GM18517 (cell line): ENCODE results near the gene CATSPERB.
"Not testable (repeated sequence)": the region's sequence is repeated elsewhere in the genome, so short reads cannot be mapped to it uniquely, and the experiment has no call there.

Experiments used
- ATAC-seq: cut with Tn5 transposase; IDR thresholded peaks from one replicate; pipeline ENCODE4 v1.9.1; 2021; ENCODE audit warnings: mild to moderate bottlenecking, moderate library complexity; ENCODE audit not compliant: unreplicated experiment

Gene CATSPERB

DNA sequence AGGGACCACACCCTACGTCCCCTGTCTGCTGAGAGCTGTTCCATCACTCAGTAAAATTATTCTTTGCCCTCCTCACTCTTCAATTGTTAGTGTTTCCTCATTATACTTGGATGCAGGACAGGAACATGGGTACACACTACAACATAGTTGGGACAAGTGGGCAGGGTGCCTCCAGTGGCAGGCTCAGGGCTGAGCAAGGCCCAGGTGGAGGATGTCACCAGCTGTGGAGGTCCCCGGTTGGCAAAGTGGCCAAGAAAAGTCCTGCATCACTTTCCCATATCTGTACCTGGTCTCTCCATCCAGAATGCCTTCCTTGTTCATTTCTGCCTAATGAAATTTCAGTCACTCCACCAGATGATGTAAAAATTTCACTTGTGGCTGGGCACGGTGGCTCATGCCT, 149.1 kb downstream of the CATSPERB start:
- no peak for ATAC-seq

DNA sequence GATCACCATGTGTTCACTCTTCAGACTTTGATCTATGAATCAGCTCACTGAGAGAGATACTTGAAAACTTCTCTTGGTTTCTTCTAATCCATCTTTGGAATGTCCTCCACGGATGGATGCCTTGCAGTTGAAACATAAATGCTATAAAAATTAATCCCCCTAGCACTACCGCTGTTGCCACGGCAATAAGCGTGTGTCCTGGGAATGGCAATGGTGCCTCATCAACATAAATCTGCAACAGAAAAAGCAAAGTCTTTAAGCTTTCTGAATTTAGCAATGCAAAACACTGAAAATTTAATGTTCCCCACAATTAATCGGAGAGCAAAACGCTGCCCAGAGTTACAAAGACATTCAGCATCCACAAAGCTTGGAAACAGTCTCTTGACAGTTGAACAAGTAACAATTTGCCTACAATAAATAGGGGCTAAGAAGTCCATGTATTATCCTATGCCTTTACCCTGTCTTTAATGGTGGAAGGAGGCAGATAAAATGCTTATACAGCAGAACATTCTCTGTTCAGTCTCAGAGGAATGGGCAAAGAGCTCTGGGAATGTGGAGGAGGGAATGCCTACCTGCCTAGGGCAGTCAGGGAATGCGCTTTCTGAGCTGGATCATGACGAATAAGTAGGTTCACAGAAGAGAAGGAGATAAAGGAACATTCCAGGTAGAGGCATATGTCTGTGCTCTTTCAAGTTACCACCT, 150.9 kb downstream of the CATSPERB start:
- ATAC-seq: no peak

DNA sequence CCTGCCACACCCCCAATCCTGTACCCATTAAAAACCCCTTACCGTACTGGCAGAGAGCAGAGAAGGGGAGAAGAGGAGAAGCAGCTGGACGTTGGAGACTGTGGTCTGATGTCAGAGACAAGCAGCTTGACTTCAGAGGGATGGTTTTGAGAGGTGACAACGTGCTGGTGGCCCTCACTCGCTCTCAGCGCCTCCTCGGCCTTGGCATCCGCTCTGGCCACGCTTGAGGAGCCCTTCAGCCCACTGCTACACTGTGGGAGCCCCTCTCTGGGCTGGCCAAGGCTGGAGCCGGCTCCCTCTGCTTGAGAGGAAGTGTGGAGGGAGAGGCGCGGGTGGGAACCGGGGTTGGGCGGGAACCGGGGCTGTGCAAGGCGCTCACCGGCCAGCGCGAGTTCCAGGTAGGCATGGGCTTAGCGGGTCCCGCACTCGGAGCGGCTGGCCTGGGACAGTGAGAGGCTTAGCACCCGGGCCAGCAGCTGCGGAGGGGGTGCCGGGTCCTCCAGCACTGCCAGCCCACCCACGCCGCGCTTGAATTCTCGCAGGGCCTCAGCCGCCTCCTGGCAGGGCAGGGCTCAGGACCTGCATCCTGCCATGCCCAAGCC, 154.2 kb downstream of the CATSPERB start:
- ATAC-seq: no peak

GRCh38 chr14:91575469-91576208, 156.2 kb downstream of the CATSPERB start:
- ATAC-seq: no peak

DNA sequence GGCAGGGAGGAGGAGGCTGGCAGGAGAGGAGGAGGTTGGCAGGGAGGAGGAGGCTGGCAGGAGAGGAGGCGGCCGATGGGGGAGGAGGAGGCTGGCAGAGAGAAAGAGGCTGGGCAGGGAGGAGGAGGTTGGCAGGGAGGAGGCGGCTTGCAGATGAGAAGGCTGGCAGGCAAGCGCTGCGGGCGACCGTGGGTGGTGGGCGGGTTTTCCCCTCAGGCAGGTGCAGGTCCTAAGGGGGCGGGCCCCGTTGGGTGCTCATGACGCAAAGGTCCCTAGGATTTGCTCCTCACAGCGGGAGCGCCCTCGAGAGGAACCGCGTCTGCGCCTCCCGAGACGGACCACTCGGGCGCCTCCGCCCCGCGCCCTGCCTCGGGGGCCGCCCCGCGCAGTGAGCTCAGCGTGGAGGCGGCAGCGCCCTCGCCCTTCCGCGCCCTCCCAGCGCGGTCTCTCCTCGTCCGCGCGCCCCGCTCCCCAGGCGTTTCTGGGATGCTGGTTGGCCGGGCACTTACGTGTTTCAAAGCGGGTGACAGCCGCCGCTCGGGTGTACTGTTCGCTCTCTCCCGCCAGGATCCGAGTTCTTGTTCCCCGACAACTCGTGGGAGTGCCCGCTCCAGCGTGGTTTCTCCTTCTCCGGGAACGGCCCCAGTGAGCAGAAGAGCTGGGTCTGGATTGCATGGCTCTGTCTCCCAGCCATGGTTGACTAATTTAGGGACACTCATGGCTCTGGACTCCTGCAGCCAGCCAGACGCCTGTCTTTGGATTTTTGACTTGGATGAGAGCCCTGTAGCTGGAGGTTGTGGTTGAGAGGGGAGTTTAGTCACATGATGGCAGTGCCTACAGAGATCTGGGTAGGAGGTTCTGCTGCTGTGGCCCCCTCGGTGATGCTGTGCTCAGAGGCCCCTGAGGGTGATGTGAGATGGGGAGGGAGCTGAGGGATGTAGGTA, 157.7 kb downstream of the CATSPERB start:
- no peak for ATAC-seq

DNA sequence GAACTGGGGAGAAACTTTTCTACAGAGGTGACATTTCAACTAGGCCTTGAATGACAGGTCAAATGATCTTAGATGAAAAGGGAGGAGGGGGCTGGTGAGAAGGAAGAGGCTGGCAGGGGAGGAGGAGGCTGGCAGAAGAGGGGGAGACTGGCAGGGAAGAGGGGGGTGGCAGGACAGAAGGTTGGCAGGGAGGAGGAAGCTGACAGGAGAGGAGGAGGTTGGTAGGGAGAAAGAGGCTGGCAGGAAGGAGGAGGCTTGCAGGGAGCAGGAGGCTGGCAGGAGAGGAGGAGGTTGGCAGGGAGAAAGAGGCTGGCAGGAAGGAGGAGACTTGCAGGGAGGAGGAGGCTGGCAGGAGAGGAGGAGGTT, 158.4 kb downstream of the CATSPERB start:
- ATAC-seq: no peak

- no peak for ATAC-seq
Observed at GRCh38 chr14:91570021-91570420, 161.9 kb downstream of the CATSPERB start.

DNA sequence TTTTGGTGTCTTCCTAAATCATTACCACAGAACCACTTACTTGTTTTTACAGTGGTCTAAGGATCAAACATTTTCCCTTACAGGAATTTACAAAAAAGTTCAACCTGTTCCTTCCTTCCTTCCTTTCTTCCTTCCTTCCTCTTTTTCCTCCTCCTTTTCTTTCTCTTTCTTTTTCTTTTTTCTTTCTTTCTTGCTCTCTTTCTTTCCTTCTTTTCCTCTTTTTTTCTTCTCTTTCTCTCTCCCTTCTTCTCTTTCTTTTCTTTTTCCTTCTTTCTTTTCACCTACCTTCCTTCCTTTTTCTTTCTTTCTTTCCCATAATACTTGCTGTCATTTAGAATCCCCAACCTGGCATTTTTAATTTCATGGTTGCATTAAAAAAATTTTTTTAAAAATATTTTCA, 162.6 kb downstream of the CATSPERB start:
- no peak for ATAC-seq

DNA sequence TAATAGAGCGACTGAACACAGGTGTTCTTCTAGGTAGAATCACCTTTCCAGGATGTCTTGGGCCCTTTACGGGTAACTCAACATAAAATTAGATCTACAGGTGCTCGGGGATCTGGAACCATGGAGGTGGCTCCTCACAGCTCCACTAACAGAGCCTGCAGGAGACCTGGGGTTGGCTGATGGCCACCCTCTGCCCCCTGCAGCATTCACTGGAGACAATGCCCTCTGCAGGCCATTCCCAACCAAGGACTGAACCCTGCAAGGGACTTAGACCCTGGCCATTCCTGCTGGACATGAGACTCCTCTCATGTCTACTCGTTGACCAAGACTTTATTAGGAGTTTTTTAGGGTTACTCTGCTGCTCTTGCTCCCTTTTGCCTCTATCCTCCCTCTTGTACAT, 163.3 kb downstream of the CATSPERB start:
- no peak for ATAC-seq

DNA sequence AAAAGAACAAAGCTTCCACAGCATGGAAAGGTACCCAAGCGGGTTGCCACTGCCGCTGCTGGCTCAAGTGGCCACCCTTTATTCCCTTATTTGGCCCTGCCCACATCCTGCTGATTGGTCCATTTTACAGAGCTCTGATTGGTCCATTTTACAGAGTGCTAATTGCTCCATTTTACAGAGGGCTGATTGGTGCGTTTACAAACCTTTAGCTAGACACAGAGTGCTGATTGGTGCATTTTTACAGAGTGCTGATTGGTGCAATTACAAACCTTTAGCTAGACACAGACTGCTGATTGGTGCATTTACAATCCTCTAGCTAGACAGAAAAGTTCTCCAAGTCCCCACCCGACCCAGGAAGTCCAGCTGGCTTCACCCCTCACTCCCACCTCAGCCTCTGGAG, 164.1 kb downstream of the CATSPERB start:
- ATAC-seq: not testable (repeated sequence)

DNA sequence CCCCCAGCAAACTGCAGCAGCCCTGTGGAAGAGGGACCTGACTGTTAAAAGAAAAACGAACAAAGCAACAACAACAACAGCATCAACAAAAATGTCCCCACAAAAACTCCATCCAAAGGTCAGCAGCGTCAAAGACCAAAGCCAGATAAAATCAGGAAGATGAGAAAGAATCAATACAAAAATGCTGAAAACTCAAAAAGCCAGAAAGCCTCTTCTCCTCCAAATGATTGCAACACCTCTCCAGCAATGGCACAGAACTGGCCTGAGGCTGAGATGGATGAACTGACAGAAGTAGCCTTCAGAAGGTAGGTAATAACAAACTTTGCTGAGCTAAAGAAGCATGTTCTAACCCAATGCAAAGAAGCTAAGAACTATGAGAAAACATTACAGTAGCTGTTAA, 176.4 kb downstream of the CATSPERB start:
- no peak for ATAC-seq

DNA sequence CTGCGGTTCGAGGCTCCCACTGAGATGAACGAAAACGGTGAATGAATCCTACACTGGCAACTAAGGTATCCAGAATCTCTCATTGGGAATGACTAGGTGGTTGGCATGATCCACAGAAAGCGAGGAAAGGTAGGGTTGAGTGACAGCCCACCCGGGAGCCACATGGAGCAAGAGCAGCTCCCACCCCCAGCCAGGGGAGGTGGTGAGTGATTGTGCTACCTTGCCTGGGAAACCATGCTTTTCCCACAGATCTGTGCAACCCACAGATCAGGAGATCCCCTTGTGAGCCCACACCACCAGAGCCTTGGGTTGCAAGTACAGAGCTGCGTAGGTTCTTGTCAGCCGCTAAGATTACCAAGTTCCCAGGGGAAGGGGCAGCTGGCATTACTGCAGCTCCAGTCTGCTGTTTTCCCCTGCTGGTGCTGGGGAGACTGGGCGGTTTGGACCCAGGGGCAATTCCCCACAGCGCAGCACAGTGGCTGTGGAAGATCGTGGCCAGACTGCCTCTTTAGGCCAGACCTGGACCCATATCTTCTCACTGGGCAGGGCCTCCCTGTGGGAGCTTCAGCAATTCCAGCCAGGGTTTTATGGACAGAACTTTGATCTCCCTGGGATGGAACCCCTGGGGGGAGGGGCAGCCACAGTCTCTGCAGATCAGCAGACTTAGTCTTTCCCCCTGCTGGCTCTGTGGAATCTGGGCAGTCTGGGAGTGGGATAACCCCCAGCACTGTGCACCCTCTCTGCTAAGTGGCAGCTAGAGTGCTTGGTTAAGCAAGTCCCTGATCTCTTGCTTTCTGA, 177.2 kb downstream of the CATSPERB start:
- no peak for ATAC-seq

DNA sequence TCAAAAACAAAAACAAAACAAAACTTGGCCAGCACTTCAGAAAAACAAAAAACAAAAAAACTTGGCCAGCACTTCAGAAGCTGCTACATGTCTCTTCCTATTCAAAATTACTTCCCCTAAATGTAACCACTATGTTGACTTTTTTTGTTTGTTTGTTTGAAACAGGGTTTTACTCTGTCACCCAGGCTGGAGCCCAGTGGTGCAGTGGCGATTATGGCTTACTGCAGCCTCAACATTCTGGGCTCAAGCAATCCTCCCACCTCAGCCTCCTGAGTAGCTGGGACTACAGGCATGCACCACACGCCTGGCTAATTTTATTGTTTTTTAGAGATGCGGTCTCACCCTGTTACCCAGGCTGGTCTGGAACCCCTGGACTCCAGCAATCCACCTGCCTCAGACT, 183.8 kb downstream of the CATSPERB start:
- ATAC-seq: no peak

DNA sequence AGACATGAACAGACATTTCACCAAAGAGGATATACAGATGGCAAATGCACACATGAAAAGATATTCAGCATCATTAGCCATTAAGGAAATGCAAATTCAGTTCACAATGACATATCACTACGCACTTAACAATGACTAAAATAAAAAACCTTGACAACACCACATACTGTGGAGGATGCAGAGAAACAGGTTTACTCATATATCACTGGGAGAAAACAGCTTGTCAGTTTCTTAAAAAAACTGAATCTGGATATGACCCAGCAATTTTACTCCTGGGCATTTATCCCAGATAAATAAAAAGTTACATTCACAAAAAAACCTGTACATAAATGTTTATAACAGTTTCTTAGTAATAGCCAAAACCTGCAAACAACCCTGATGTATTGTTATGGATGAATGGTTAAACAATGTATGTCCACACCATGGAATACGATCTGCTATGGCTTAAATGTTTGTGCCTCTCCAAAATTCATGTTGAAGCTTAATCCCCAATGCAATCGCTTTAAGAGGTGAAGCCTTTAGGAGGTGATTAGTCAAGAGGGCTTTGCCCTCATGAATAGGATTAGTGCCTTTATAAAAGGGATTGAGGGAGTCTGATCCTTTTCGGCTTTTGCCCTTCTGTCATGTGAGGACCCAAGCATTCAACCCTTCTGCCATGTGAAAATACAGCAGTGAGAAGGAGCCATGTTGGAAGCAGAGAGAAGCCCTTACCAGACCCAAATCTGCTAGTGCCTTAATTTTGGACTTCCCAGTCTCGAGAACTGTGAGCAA, 185.8 kb downstream of the CATSPERB start:
- ATAC-seq: no peak

GRCh38 chr14:91545204-91545603, 186.7 kb downstream of the CATSPERB start:
- ATAC-seq: no peak

- ATAC-seq: no peak
Observed at GRCh38 chr14:91536327-91536726, 195.6 kb downstream of the CATSPERB start.

- not testable (repeated sequence) for ATAC-seq
Observed at GRCh38 chr14:91534059-91534458, 197.8 kb downstream of the CATSPERB start.

DNA sequence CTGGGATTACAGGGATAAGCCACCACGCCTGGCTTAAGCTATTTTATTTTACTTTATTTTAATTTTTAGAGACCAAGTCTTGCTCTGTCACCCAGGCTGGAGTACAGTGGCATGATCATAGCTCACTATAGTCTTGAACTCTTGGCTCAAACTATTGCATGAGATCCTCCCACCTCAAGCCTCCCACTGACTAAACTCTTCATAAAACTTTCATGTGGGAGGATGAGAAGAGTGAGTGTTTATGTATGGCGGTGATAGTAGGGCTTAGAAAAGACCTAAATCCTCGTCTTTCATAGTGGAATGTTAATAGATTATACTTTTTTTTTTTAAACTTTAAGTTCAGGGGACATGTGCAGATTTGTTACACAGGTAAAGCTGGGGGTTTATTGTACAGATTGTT, 198.3 kb downstream of the CATSPERB start:
- ATAC-seq: no peak
